GM23338 (cell line): ENCODE data around the gene ATP5PD.

ENCODE experiments used
- CREB1 ChIP-seq: fragments of 250-450 bp; sonication (Bioruptor Pico); IDR thresholded peaks from 2 replicates; pipeline ENCODE4 v1.5.0; 2020; ENCODE audit warnings: low read depth, mild to moderate bottlenecking, moderate library complexity
- CTCF ChIP-seq, 2 experiments: fragments of 200-600 bp in 1 of 2; sonication (generic) in 1 of 2; conservative IDR thresholded peaks; 2 replicates each; pipeline versions ENCODE4 v1.5.1 to v1.6.1; 2016 to 2017; ENCODE audit warnings: antibody characterized with exemption in 2 of 2, low read depth in 2 of 2, mild to moderate bottlenecking in 2 of 2, moderate library complexity in 1 of 2
- EZH2 ChIP-seq: fragments of 200-600 bp; sonication (generic); IDR thresholded peaks from one replicate; pipeline ENCODE4 v1.8.0; 2017; ENCODE audit warnings: antibody characterized with exemption, mild to moderate bottlenecking, low read depth; ENCODE audit not compliant: unreplicated experiment
- EZH2phosphoT487 ChIP-seq: fragments of 200-600 bp; sonication (generic); IDR thresholded peaks from one replicate; pipeline ENCODE4 v1.8.1; 2018; ENCODE audit warnings: antibody characterized with exemption; ENCODE audit not compliant: unreplicated experiment
- JUNB ChIP-seq: IDR thresholded peaks from one replicate; pipeline ENCODE4 v1.6.1; 2016; ENCODE audit warnings: antibody characterized with exemption; ENCODE audit not compliant: unreplicated experiment
- POLR2AphosphoS5 ChIP-seq: IDR thresholded peaks from 2 replicates; pipeline ENCODE4 v1.6.1; 2016; ENCODE audit warnings: antibody characterized with exemption, low read depth
- REST ChIP-seq: IDR thresholded peaks from one replicate; pipeline ENCODE4 v1.6.1; 2018; ENCODE audit warnings: antibody characterized with exemption; ENCODE audit not compliant: unreplicated experiment
- ZNF114 ChIP-seq: fragments of 250-450 bp; sonication (Bioruptor Pico); IDR thresholded peaks from 2 replicates; pipeline ENCODE4 v1.5.0; 2020; ENCODE audit warnings: mild to moderate bottlenecking, moderate library complexity

GRCh38 chr17:75003070-75003956 lies 43.5 kb downstream of the ATP5PD start:
- no peak for TF ChIP-seq CREB1 (CRISPR knock-in tag)
- peak; percentile 49 to 78 for TF ChIP-seq CTCF (conservative IDR thresholded peaks at IDR 0.05; ENCODE audit: low read depth in 2 of 2)
- no peak for TF ChIP-seq EZH2
- no peak for TF ChIP-seq REST
- TF ChIP-seq EZH2phosphoT487, result no peak
- no peak; the same call in 1 of the 2 replicates for TF ChIP-seq POLR2AphosphoS5
- TF ChIP-seq ZNF114 (CRISPR knock-in tag), result no peak
- TF ChIP-seq JUNB, result no peak
